ENCODE data around the gene AACS. TPM values are rescaled to one million over a fixed set of nuclear protein-coding genes. Genes with fewer than 3 reads are reported as not detected.

AACS gene
- polyA plus RNA-seq, 2 of the 4 experiments (the other 2 are of a cell fraction) = 18.6 to 20.4 TPM

- no peak overlapping the region for H3K4me3 ChIP-seq
- H3K27ac ChIP-seq = no peak overlapping the region
- WGBS (ENCODE audit: missing lambda C conversion rate) = 95% methylated on average over 43 of the region's 43 CpGs
- no peaks in the 10 kb centered on the region for H3K4me1 ChIP-seq
- FAIRE-seq = no peak
- TF ChIP-seq ZSCAN20 (CRISPR knock-in tag; IDR thresholded peaks at IDR 0.05) (no peak), EHF (CRISPR knock-in tag; IDR thresholded peaks at IDR 0.05) (no peak), MAX (IDR thresholded peaks at IDR 0.05) (no peak), JUN (IDR thresholded peaks at IDR 0.05) (no peak), HOXA7 (CRISPR knock-in tag; IDR thresholded peaks at IDR 0.05) (no peak), HOXB13 (CRISPR knock-in tag; IDR thresholded peaks at IDR 0.05; ENCODE audit: low read depth) (no peak), USF2 (IDR thresholded peaks at IDR 0.05) (no peak), CBX8 (IDR thresholded peaks at IDR 0.05) (no peak), SMC3 (IDR thresholded peaks at IDR 0.05) (no peak), REST (IDR thresholded peaks at IDR 0.05) (no peak), PBX3 (IDR thresholded peaks at IDR 0.05) (no peak), PHF8 (IDR thresholded peaks at IDR 0.05; ENCODE audit: borderline replicate concordance, low read depth) (no peak)
- H3K4me2 ChIP-seq = no peak overlapping the region
- ChIA-PET POLR2A (no interaction called here), CTCF (interaction anchor here (0.6 kb wide), 1 partner anchor 1380 kb away, joined by 4 read pairs; no protein-coding TSS in a partner anchor)
- no peak; a peak in 1 of 6 replicates for ATAC-seq
- 0 out of 3 replicates have a peak, but pooled peaks cover 2% of the 10 kb centered on the region for H3K9me3 ChIP-seq
- no peak for DNase-seq (ENCODE audit: low read depth in 1 of 2, low spot score in 1 of 2)
Measured at GRCh38 chr12:125024949-125025563, 40.2 kb upstream of the AACS start.

- POLR2A ChIA-PET = no interaction called here
- Histone ChIP-seq H3K4me3 (no peak overlapping the region), H3K4me2 (no peak overlapping the region), H3K4me1 (no peaks in the 10 kb centered on the region), H3K27ac (no peak overlapping the region), H3K9me3 (0 out of 3 replicates have a peak, but pooled peaks cover 2% of the 10 kb centered on the region)
- TF ChIP-seq REST (IDR thresholded peaks at IDR 0.05) (no peak), HOXB5 (CRISPR knock-in tag; IDR thresholded peaks at IDR 0.05) (no peak), MAZ (IDR thresholded peaks at IDR 0.05; ENCODE audit: borderline replicate concordance, low read depth, low read length) (no peak), RNF2 (IDR thresholded peaks at IDR 0.05; ENCODE audit: borderline replicate concordance, low read depth) (no peak), RARB (CRISPR knock-in tag; IDR thresholded peaks at IDR 0.05) (no peak), SREBF2 (IDR thresholded peaks at IDR 0.05) (no peak), HMGXB4 (CRISPR knock-in tag; IDR thresholded peaks at IDR 0.05; ENCODE audit: borderline replicate concordance) (no peak), CHD2 (IDR thresholded peaks at IDR 0.05; ENCODE audit: low read length, partially characterized antibody) (no peak), KDM5A (IDR thresholded peaks at IDR 0.05) (no peak), FOXS1 (CRISPR knock-in tag; IDR thresholded peaks at IDR 0.05) (no peak)
- CTCF ChIA-PET = interaction anchor here (0.6 kb wide), 1 partner anchor 1379 kb away, joined by 4 read pairs; no protein-coding TSS in a partner anchor
- DNase-seq (ENCODE audit: low read depth in 1 of 2, low spot score in 1 of 2) (no peak), ATAC-seq (no peak), FAIRE-seq (no peak)
- 86% methylated on average over 9 of the region's 9 CpGs for WGBS (ENCODE audit: missing lambda C conversion rate)
Measured at GRCh38 chr12:125025606-125026235, 39.5 kb upstream of the AACS start.

Data from A549 (cell line).